K562 (cell line): ENCODE measurements around the gene PREX1. TPM values are rescaled to one million over a fixed set of nuclear protein-coding genes. Genes with fewer than 3 reads are reported as not detected.

Source experiments
- ATAC-seq: fragments of 200-7000 bp; cut with Tn5 transposase; 3 replicates; pipeline ENCODE4 v1.9.1; 2020; ENCODE audit warnings: moderate library complexity
- BruUV-seq: library from RNA; stranded (reverse); fragments of 400-500 nt; replicated peaks from 2 replicates; lab custom pipeline; 2021; lab: Mats Ljungman, UMichigan
- CTCF ChIA-PET: fragments of 300-600 bp; formaldehyde crosslinking; extraction: SDS; loops from one replicate; lab custom pipeline; 2021; ENCODE audit warnings: low intra/inter-chr PET ratio; lab: Yijun Ruan, JAX
- POLR2A ChIA-PET: fragments of 300-600, 350-650 bp; sonication (Branson Sonifier 250); formaldehyde crosslinking; extraction: SDS; loops from one replicate; lab custom pipeline; 2021; ENCODE audit warnings: antibody characterized with exemption, inconsistent platforms; lab: Yijun Ruan, JAX
- DNase-seq, 4 experiments: peaks; one replicate each; pipeline versions ENCODE4 v3.0.0 to v3.0.0-alpha.2; 2011 to 2018; ENCODE audit warnings: low spot score in 3 of 4, mixed read lengths in 3 of 4; ENCODE audit errors: extremely low read depth in 1 of 4
- FAIRE-seq: peaks from 2 replicates; lab custom pipeline; 2011; peaks lifted over from hg19 to GRCh38; lab: Jason Lieb, UNC
- H2AFZ ChIP-seq: 2 replicates; pipeline ENCODE4 v1.6.0; 2011; ENCODE audit warnings: low read depth, low read length, control low read depth, inconsistent platforms
- H3K27ac ChIP-seq: fragments of 200-600 bp; 3 replicates; pipeline ENCODE4 v1.8.0; 2011; ENCODE audit warnings: low read depth, mild to moderate bottlenecking, control low read depth, inconsistent platforms, low read length, moderate library complexity, mixed read lengths; ENCODE audit errors: extremely low read depth
- H3K27me3 ChIP-seq, 2 experiments: fragments of 300-600 bp in 1 of 2; 2 replicates in 1 of 2; 3 replicates in 1 of 2; pipeline versions ENCODE4 v1.6.0 to v1.8.0; 2011; ENCODE audit warnings: inconsistent platforms in 2 of 2, low read length in 2 of 2, mild to moderate bottlenecking in 1 of 2, mixed read lengths in 1 of 2, moderate library complexity in 1 of 2; ENCODE audit not compliant: control insufficient read depth in 2 of 2, insufficient read depth in 2 of 2
- H3K36me3 ChIP-seq: fragments of 300-600 bp; 3 replicates; pipeline ENCODE4 v1.8.0; 2011; ENCODE audit warnings: mild to moderate bottlenecking, low read length, inconsistent platforms; ENCODE audit not compliant: control insufficient read depth, insufficient read depth
- H3K4me1 ChIP-seq, 2 experiments: fragments of 200-600 bp in 1 of 2; replicated peaks in 1 of 2; 2 replicates in 1 of 2; 3 replicates in 1 of 2; pipeline versions ENCODE4 v1.5.1 to v1.8.0; 2011; ENCODE audit warnings: inconsistent platforms in 2 of 2, low read length in 2 of 2, mild to moderate bottlenecking in 1 of 2, mixed read lengths in 1 of 2, moderate library complexity in 1 of 2; ENCODE audit not compliant: control insufficient read depth in 2 of 2, insufficient read depth in 2 of 2
- H3K4me2 ChIP-seq: 2 replicates; pipeline ENCODE4 v1.6.1; 2011; ENCODE audit warnings: low read length, control low read depth, inconsistent platforms, mixed read lengths; ENCODE audit not compliant: insufficient read depth
- H3K4me3 ChIP-seq: fragments of 200-600 bp; sonication (generic), shearing (Covaris generic); 2 replicates; pipeline ENCODE4 v1.5.1; 2016; ENCODE audit warnings: control low read depth, inconsistent platforms
- H3K79me2 ChIP-seq: fragments of 200-600 bp; 3 replicates; pipeline ENCODE4 v1.8.0; 2011; ENCODE audit warnings: low read length, inconsistent platforms; ENCODE audit not compliant: control insufficient read depth, insufficient read depth
- H3K9ac ChIP-seq, 2 experiments: 2 replicates each; pipeline versions ENCODE4 v1.6.0 to v1.6.1; 2011; ENCODE audit warnings: low read depth in 2 of 2, low read length in 2 of 2, control low read depth in 1 of 2, inconsistent platforms in 1 of 2, mild to moderate bottlenecking in 1 of 2, mixed read lengths in 1 of 2; ENCODE audit not compliant: insufficient read depth in 1 of 2
- H3K9me1 ChIP-seq: one replicate; pipeline ENCODE4 v1.6.0; 2011; ENCODE audit warnings: inconsistent platforms, mild to moderate bottlenecking, low read length, moderate library complexity; ENCODE audit not compliant: control insufficient read depth, insufficient read depth
- H3K9me3 ChIP-seq: replicated peaks from 2 replicates; pipeline ENCODE4 v1.5.1; 2011; ENCODE audit warnings: low read depth, low read length, inconsistent platforms; ENCODE audit not compliant: control insufficient read depth, insufficient read depth
- H4K20me1 ChIP-seq: replicated peaks from 2 replicates; pipeline ENCODE4 v1.6.1; 2011; ENCODE audit warnings: low read length, inconsistent platforms, mixed read lengths; ENCODE audit not compliant: control insufficient read depth, insufficient read depth
- CC2D1A ChIP-seq: fragments of 450-650 bp; IDR thresholded peaks from 2 replicates; pipeline ENCODE4 v1.6.1; 2017; ENCODE audit warnings: mild to moderate bottlenecking
- CREB3 ChIP-seq: fragments of 450-650 bp; conservative IDR thresholded peaks from 2 replicates; pipeline ENCODE4 v1.6.1; 2016; ENCODE audit warnings: missing genetic modification characterization, low read depth, mild to moderate bottlenecking, missing compliant biosample characterization, moderate library complexity
- HDAC3 ChIP-seq: fragments of 450-650 bp; IDR thresholded peaks from 2 replicates; pipeline ENCODE4 v1.6.1; 2018; ENCODE audit warnings: borderline replicate concordance, mild to moderate bottlenecking, moderate library complexity; ENCODE audit not compliant: partially characterized antibody
- HMGXB4 ChIP-seq: sonication (generic); formaldehyde crosslinking; IDR thresholded peaks from 2 replicates; pipeline ENCODE4 v1.8.1; 2023; ENCODE audit warnings: mild to moderate bottlenecking, missing genetic modification reagents
- PKNOX1 ChIP-seq: fragments of 450-650 bp; IDR thresholded peaks from 2 replicates; pipeline ENCODE4 v1.6.1; 2016
- TAF9B ChIP-seq: fragments of 450-650 bp; IDR thresholded peaks from 2 replicates; pipeline ENCODE4 v1.6.1; 2018; ENCODE audit warnings: mild to moderate bottlenecking; ENCODE audit not compliant: partially characterized antibody
- TCF3 ChIP-seq: sonication (generic); formaldehyde crosslinking; IDR thresholded peaks from 2 replicates; pipeline ENCODE4 v1.4.0; 2020; ENCODE audit warnings: mild to moderate bottlenecking, missing genetic modification reagents
- THAP12 ChIP-seq: fragments of 250-450 bp; sonication (Bioruptor Pico); IDR thresholded peaks from 2 replicates; pipeline ENCODE4 v1.9.0; 2021; ENCODE audit warnings: mild to moderate bottlenecking, inconsistent platforms
- THRA ChIP-seq: fragments of 450-650 bp; IDR thresholded peaks from 2 replicates; pipeline ENCODE4 v1.6.1; 2017; ENCODE audit warnings: mild to moderate bottlenecking, moderate library complexity
- ZFPM2 ChIP-seq: fragments of 250-450 bp; sonication (Bioruptor Pico); IDR thresholded peaks from 2 replicates; pipeline ENCODE4 v1.5.1; 2022; ENCODE audit warnings: mild to moderate bottlenecking
- ZNF445 ChIP-seq: fragments of 250-450 bp; sonication (Bioruptor Pico); IDR thresholded peaks from 2 replicates; pipeline ENCODE4 v1.4.0; 2020; ENCODE audit warnings: low read depth, mild to moderate bottlenecking, moderate library complexity
- WGBS: fragments of 100-300 bp; shearing (Covaris generic); methylation state at CpG from one replicate; pipeline ENCODE4 v1.1.6; 2016; ENCODE audit warnings: low coverage, mixed read lengths; ENCODE audit not compliant: insufficient coverage; ENCODE audit errors: missing lambda C conversion rate; 5-methylcytosine and 5-hydroxymethylcytosine counted together
- in situ Hi-C: fragments of 300-500 bp; cut with MboI; formaldehyde crosslinking; loops from 4 replicates; pipeline ENCODE4 v1.15.0; 2018; ENCODE audit warnings: inconsistent platforms, mixed read lengths
- intact Hi-C: fragments of 100-400 bp; cut with micrococcal nuclease; formaldehyde crosslinking; loops from 2 replicates; pipeline ENCODE4 v1.14.2; 2022
- polyA plus RNA-seq, 8 experiments: library from polyadenylated mRNA; depleted of rRNA in 4 of 8; stranded (reverse) in 5 of 8; unstranded in 3 of 8; fragments of >200 nt; fragmentation: Nextera tagmentation in 2 of 8; fragmentation: Illumina TruSeq in 1 of 8; extraction: Ambion mirVana in 2 of 8; extraction: Trizol in 1 of 8; gene quantifications; 2 replicates each; pipeline versions ENCODE4 v1.2.1 to v1.2.3, GENCODE V29; 2011 to 2014; ENCODE audit warnings: inconsistent platforms in 1 of 8, missing spikeins in 1 of 8
- total RNA-seq, 7 experiments: library from RNA; depleted of rRNA in 6 of 7; stranded (reverse); fragments of >200 nt in 6 of 7; fragmentation: Illumina TruSeq in 2 of 7; extraction: Trizol in 2 of 7; gene quantifications; 2 replicates each; pipeline versions ENCODE4 v1.2.1 to v1.2.3, GENCODE V29; 2011 to 2021; ENCODE audit warnings: low replicate concordance in 1 of 7

The PREX1 gene
- total and polyA plus RNA-seq, 9 of the 15 experiments (the other 6 are each of a cell fraction or from before 2014, with no cell fraction given) = 0.37 to 10.4 (median 4.8) TPM

- Histone ChIP-seq H3K27me3 (no peaks in the 10 kb centered on the region; a peak in 1 of 5 replicates), H3K9me1 (no peaks in the 10 kb centered on the region), H3K4me3 (no peak overlapping the region), H3K9me3 (no peaks in the 10 kb centered on the region), H3K4me1 (peaks cover 0 to 9% of the 10 kb centered on the region in 2 experiments; a peak in 1 of 5 replicates), H2AFZ (no peak overlapping the region), H3K27ac (no peak overlapping the region), H3K9ac (no peak overlapping the region), H3K36me3 (no peaks in the 10 kb centered on the region), H3K4me2 (no peak overlapping the region), H3K79me2 (no peaks in the 10 kb centered on the region), H4K20me1 (no peaks in the 10 kb centered on the region)
- intact Hi-C loops = no loop called here
- no peak for ATAC-seq
- BruUV-seq = no TSS peak
- DNase-seq = no peak
- 6% methylated on average over 4 of the region's 4 CpGs for WGBS
- in situ Hi-C loops = no loop called here
- CTCF ChIA-PET = no interaction called here
- no peak for FAIRE-seq
- POLR2A ChIA-PET = interaction anchor here (0.6 kb wide), 1 partner anchor 316 kb away, joined by 3 read pairs; no protein-coding TSS in a partner anchor
- no peak for TF ChIP-seq TCF3 (CRISPR knock-in tag)
- no peak for TF ChIP-seq ZNF445
- no peak for TF ChIP-seq THAP12
- TF ChIP-seq THRA = no peak
- no peak for TF ChIP-seq CREB3
- TF ChIP-seq TAF9B = no peak
- TF ChIP-seq HMGXB4 (CRISPR knock-in tag) = no peak
- no peak for TF ChIP-seq PKNOX1
- TF ChIP-seq ZFPM2 = no peak
- TF ChIP-seq HDAC3 = no peak
- no peak for TF ChIP-seq CC2D1A
Observed at GRCh38 chr20:48751871-48752270, 75.9 kb downstream of the PREX1 start.
